Suppressor macrophage treated with lipopolysaccharide for 1 hour (primary cell): ENCODE results near the gene TRIO.

Experiments used
- DNase-seq, 3 donors: peaks; one replicate each; pipeline ENCODE4 v3.0.0-alpha.2; 2020 to 2022

The TRIO gene

GRCh38 chr5:14168793-14169262, 25.7 kb downstream of the TRIO start:
- DNase-seq = no peak

- no peak for DNase-seq
These were observed 27.9 kb downstream of the TRIO start for GRCh38 chr5:14171046-14171445.

- peak in 1 of 3 donors; percentile 23 for DNase-seq
These were observed 28.5 kb downstream of the TRIO start for GRCh38 chr5:14171621-14172020.

- no peak for DNase-seq
These were observed 29.1 kb downstream of the TRIO start for GRCh38 chr5:14172149-14172795.

- DNase-seq = peak in 1 of 3 donors; percentile 21
These were observed 30.5 kb downstream of the TRIO start for GRCh38 chr5:14173377-14174229.

- DNase-seq = peak; percentile 49 to 66 (median 65)
These were observed 31.1 kb downstream of the TRIO start for GRCh38 chr5:14174230-14174636.

GRCh38 chr5:14175381-14175780, 32.2 kb downstream of the TRIO start:
- DNase-seq = peak in 2 of 3 donors; percentile 54 to 58

GRCh38 chr5:14176888-14177287, 33.7 kb downstream of the TRIO start:
- no peak for DNase-seq

GRCh38 chr5:14177634-14178033, 34.5 kb downstream of the TRIO start:
- no peak for DNase-seq

GRCh38 chr5:14178091-14178490, 34.9 kb downstream of the TRIO start:
- DNase-seq = no peak

- DNase-seq = peak; percentile 47 to 70 (median 64)
These were observed 35.6 kb downstream of the TRIO start for GRCh38 chr5:14178671-14179211.

- no peak for DNase-seq
These were observed 36.3 kb downstream of the TRIO start for GRCh38 chr5:14179446-14179845.

GRCh38 chr5:14180437-14180836, 37.3 kb downstream of the TRIO start:
- DNase-seq = no peak

- no peak for DNase-seq
These were observed 38.3 kb downstream of the TRIO start for GRCh38 chr5:14181299-14181968.

- no peak for DNase-seq
These were observed 39.6 kb downstream of the TRIO start for GRCh38 chr5:14182761-14183160.

- no peak for DNase-seq
These were observed 40.2 kb downstream of the TRIO start for GRCh38 chr5:14183187-14183939.

GRCh38 chr5:14184082-14184481, 40.9 kb downstream of the TRIO start:
- no peak for DNase-seq

- DNase-seq = no peak
These were observed 41.6 kb downstream of the TRIO start for GRCh38 chr5:14184725-14185124.

- no peak for DNase-seq
These were observed 42.4 kb downstream of the TRIO start for GRCh38 chr5:14185326-14186058.

- no peak for DNase-seq
These were observed 43.1 kb downstream of the TRIO start for GRCh38 chr5:14186059-14186830.

GRCh38 chr5:14187157-14187556, 44.0 kb downstream of the TRIO start:
- DNase-seq = no peak
